GM23338 (cell line): ENCODE measurements around the gene TMEM163. TPM values are rescaled to one million over a fixed set of nuclear protein-coding genes. Genes with fewer than 3 reads are reported as not detected.

Experiments used
- CREB1 ChIP-seq: fragments of 250-450 bp; sonication (Bioruptor Pico); IDR thresholded peaks from 2 replicates; pipeline ENCODE4 v1.5.0; 2020; ENCODE audit warnings: low read depth, mild to moderate bottlenecking, moderate library complexity
- EZH2 ChIP-seq: fragments of 200-600 bp; sonication (generic); IDR thresholded peaks from one replicate; pipeline ENCODE4 v1.8.0; 2017; ENCODE audit warnings: antibody characterized with exemption, mild to moderate bottlenecking, low read depth; ENCODE audit not compliant: unreplicated experiment
- NANOG ChIP-seq: IDR thresholded peaks from 2 replicates; pipeline ENCODE4 v1.6.1; 2016; ENCODE audit warnings: antibody characterized with exemption, borderline replicate concordance
- POLR2AphosphoS5 ChIP-seq: IDR thresholded peaks from 2 replicates; pipeline ENCODE4 v1.6.1; 2016; ENCODE audit warnings: antibody characterized with exemption, low read depth
- ZNF114 ChIP-seq: fragments of 250-450 bp; sonication (Bioruptor Pico); IDR thresholded peaks from 2 replicates; pipeline ENCODE4 v1.5.0; 2020; ENCODE audit warnings: mild to moderate bottlenecking, moderate library complexity
- ZNF331 ChIP-seq: fragments of 250-450 bp; sonication (Bioruptor Pico); IDR thresholded peaks from 2 replicates; pipeline ENCODE4 v1.5.0; 2020; ENCODE audit warnings: low read depth, mild to moderate bottlenecking, moderate library complexity
- polyA plus RNA-seq: library from polyadenylated mRNA; unstranded; fragments of >200 nt; fragmentation: Nextera tagmentation; extraction: Ambion mirVana; gene quantifications from 2 replicates; pipeline ENCODE4 v1.2.1, GENCODE V29; 2016
- total RNA-seq: library from RNA; depleted of rRNA; stranded (reverse); fragments of >200 nt; shearing (Covaris generic); gene quantifications from 2 replicates; pipeline ENCODE4 v1.2.3, GENCODE V29; 2014
- TF ChIP-seq, protein P1 (sequence below): fragments of 250-450 bp; sonication (Bioruptor Pico); IDR thresholded peaks from 2 replicates; pipeline ENCODE4 v1.5.0; 2020; ENCODE audit warnings: mild to moderate bottlenecking, moderate library complexity
- TF ChIP-seq, protein P2 (sequence below): IDR thresholded peaks from 2 replicates; pipeline ENCODE4 v1.6.1; 2016; ENCODE audit warnings: antibody characterized with exemption

TMEM163 gene
- total and polyA plus RNA-seq, 2 experiments from 2014 or later = 1.1 to 1.8 TPM

DNA sequence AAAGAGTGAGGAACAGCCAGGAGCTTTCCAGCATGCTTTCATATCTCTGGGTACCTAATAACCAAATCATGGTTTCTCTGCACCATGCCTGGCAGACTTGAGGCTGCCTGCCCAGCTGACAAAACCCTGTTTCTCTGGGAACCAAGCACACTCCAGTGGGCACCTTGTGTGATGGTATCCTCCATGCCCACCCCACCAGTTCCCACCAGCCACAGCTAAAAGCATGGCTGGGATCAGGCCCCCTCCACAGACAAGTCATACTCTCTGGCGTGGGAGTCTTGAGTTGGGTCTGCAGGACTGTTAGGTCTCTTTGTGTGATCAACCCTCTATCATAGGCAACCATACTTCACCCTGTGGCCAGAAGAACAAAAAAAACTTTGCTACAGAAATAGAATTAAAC lies 56.0 kb downstream of the TMEM163 start (continued):
- TF ChIP-seq, protein P1, sequence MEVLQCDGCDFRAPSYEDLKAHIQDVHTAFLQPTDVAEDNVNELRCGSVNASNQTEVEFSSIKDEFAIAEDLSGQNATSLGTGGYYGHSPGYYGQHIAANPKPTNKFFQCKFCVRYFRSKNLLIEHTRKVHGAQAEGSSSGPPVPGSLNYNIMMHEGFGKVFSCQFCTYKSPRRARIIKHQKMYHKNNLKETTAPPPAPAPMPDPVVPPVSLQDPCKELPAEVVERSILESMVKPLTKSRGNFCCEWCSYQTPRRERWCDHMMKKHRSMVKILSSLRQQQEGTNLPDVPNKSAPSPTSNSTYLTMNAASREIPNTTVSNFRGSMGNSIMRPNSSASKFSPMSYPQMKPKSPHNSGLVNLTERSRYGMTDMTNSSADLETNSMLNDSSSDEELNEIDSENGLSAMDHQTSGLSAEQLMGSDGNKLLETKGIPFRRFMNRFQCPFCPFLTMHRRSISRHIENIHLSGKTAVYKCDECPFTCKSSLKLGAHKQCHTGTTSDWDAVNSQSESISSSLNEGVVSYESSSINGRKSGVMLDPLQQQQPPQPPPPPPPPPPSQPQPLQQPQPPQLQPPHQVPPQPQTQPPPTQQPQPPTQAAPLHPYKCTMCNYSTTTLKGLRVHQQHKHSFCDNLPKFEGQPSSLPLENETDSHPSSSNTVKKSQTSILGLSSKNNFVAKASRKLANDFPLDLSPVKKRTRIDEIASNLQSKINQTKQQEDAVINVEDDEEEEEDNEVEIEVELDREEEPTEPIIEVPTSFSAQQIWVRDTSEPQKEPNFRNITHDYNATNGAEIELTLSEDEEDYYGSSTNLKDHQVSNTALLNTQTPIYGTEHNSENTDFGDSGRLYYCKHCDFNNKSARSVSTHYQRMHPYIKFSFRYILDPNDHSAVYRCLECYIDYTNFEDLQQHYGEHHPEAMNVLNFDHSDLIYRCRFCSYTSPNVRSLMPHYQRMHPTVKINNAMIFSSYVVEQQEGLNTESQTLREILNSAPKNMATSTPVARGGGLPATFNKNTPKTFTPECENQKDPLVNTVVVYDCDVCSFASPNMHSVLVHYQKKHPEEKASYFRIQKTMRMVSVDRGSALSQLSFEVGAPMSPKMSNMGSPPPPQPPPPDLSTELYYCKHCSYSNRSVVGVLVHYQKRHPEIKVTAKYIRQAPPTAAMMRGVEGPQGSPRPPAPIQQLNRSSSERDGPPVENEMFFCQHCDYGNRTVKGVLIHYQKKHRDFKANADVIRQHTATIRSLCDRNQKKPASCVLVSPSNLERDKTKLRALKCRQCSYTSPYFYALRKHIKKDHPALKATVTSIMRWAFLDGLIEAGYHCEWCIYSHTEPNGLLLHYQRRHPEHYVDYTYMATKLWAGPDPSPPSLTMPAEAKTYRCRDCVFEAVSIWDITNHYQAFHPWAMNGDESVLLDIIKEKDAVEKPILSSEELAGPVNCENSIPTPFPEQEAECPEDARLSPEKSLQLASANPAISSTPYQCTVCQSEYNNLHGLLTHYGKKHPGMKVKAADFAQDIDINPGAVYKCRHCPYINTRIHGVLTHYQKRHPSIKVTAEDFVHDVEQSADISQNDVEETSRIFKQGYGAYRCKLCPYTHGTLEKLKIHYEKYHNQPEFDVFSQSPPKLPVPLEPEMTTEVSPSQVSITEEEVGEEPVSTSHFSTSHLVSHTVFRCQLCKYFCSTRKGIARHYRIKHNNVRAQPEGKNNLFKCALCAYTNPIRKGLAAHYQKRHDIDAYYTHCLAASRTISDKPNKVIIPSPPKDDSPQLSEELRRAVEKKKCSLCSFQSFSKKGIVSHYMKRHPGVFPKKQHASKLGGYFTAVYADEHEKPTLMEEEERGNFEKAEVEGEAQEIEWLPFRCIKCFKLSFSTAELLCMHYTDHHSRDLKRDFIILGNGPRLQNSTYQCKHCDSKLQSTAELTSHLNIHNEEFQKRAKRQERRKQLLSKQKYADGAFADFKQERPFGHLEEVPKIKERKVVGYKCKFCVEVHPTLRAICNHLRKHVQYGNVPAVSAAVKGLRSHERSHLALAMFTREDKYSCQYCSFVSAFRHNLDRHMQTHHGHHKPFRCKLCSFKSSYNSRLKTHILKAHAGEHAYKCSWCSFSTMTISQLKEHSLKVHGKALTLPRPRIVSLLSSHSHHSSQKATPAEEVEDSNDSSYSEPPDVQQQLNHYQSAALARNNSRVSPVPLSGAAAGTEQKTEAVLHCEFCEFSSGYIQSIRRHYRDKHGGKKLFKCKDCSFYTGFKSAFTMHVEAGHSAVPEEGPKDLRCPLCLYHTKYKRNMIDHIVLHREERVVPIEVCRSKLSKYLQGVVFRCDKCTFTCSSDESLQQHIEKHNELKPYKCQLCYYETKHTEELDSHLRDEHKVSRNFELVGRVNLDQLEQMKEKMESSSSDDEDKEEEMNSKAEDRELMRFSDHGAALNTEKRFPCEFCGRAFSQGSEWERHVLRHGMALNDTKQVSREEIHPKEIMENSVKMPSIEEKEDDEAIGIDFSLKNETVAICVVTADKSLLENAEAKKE (CRISPR knock-in tag) = no peak
- TF ChIP-seq ZNF114 (CRISPR knock-in tag) = no peak
- TF ChIP-seq POLR2AphosphoS5 = no peak
- TF ChIP-seq NANOG = no peak
- no peak for TF ChIP-seq EZH2
- no peak for TF ChIP-seq CREB1 (CRISPR knock-in tag)
- TF ChIP-seq, protein P2, sequence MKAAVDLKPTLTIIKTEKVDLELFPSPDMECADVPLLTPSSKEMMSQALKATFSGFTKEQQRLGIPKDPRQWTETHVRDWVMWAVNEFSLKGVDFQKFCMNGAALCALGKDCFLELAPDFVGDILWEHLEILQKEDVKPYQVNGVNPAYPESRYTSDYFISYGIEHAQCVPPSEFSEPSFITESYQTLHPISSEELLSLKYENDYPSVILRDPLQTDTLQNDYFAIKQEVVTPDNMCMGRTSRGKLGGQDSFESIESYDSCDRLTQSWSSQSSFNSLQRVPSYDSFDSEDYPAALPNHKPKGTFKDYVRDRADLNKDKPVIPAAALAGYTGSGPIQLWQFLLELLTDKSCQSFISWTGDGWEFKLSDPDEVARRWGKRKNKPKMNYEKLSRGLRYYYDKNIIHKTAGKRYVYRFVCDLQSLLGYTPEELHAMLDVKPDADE = no peak
- TF ChIP-seq ZNF331 (CRISPR knock-in tag) = no peak
